ENCODE measurements around the gene DNAJC6.

DNAJC6 gene

DNA sequence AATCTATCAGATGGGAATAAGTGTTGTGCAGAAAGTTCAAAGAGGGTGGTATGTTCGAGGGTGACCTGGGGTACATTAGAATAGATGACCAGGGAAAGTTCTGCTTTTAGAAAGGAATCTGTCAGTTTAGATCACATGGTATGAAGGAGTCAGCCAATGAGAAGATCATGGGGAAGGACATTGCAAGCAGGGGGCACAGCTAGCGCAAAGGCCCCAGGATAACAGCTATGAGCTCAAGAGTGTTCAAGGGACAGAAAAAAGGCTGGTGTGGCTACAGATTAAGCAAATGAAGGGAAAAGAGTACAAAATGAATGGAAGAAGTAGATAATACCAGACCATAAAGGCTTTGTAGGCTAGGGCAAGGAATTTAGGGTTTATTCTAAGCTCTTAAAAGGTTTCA is 119.7 kb downstream of the DNAJC6 start:
- Histone ChIP-seq H3K36me3 (ENCODE audit: control insufficient read depth, insufficient read depth, low read length) (no peaks in the 10 kb centered on the region), H3K9me3 (ENCODE audit: control insufficient read depth, insufficient read depth, low read length) (no peaks in the 10 kb centered on the region), H3K4me3 (ENCODE audit: low read depth, low read length) (no peak overlapping the region), H3K9ac (ENCODE audit: low read depth, low read length) (no peak overlapping the region), H3K4me1 (ENCODE audit: control insufficient read depth, insufficient read depth, low read length) (peaks cover 28% of the 10 kb centered on the region), H3K27me3 (ENCODE audit: control insufficient read depth, insufficient read depth, low read length) (no peaks in the 10 kb centered on the region)

DNA sequence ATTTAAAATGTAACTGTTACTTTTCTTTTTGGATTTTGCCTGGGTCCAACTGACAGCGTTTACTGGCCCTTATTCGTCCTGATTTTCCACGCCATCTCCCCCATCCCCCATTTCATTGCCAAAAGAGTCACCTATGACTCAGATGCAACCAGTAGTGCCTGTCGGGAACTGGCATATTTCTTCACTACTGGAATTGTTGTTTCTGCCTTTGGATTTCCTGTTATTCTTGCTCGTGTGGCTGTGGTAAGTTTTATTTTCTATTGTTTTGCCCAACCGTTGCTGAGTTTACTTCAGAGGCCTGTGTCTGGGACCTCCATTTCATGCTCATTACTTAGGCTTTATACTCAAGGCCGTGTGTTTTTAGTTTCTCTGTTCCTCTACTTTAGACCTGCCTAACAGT is 120.5 kb downstream of the DNAJC6 start:
- Histone ChIP-seq H3K27me3 (ENCODE audit: control insufficient read depth, insufficient read depth, low read length) (no peaks in the 10 kb centered on the region), H3K36me3 (ENCODE audit: control insufficient read depth, insufficient read depth, low read length) (no peaks in the 10 kb centered on the region), H3K9ac (ENCODE audit: low read depth, low read length) (no peak overlapping the region), H3K9me3 (ENCODE audit: control insufficient read depth, insufficient read depth, low read length) (no peaks in the 10 kb centered on the region), H3K4me3 (ENCODE audit: low read depth, low read length) (no peak overlapping the region), H3K4me1 (ENCODE audit: control insufficient read depth, insufficient read depth, low read length) (peaks cover 28% of the 10 kb centered on the region)

DNA sequence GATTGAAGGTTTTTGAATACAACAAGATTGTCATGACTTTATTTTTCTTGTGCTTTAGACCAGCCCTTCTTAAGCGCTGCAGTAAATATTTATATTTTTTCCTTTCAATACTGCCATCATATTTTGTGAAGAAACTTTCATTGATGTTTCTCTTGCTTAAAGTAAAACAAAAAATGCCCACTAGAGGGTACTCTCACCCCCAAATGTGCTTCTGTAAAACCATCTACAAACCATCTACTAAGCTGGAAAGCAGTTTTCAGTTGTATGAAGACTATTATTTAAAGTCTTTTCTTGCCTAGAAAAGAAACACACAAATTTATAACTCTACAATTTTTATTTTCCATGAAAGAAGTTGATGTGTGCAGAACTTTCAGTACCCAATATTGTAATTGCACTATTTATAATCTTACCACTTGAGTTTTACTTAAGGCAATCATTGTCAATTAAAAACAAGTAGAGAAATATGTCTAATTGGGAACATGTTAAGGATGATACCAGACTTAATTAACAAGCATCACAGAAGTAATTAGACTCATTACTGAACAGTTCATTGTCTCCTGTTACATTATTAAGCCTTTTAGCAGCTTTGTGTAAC is 121.9 kb downstream of the DNAJC6 start:
- H3K9ac ChIP-seq (ENCODE audit: low read depth, low read length): no peak overlapping the region
- H3K27me3 ChIP-seq (ENCODE audit: control insufficient read depth, insufficient read depth, low read length): no peaks in the 10 kb centered on the region
- H3K4me1 ChIP-seq (ENCODE audit: control insufficient read depth, insufficient read depth, low read length): peaks cover 18% of the 10 kb centered on the region
- H3K4me3 ChIP-seq (ENCODE audit: low read depth, low read length): no peak overlapping the region
- no peaks in the 10 kb centered on the region for H3K36me3 ChIP-seq (ENCODE audit: control insufficient read depth, insufficient read depth, low read length)
- no peaks in the 10 kb centered on the region for H3K9me3 ChIP-seq (ENCODE audit: control insufficient read depth, insufficient read depth, low read length)

DNA sequence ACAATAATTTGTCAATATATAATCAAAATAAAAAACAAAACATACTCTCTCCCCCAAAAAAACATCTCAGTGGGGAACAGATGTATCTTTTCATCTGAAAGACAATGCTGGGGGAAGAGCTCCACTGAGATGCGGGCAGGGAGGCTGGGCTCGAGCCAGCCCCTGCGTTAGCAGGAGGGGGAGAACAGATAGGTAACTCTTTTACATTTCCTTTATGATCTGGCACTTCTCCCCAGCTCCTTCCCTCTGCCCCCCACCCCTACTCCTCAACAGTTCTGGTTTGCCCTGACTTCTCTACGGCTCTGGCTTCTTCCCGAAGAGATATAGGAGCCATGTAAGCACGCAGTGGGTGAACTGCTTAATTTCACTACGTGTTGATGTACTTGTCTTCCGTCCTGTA is 123.6 kb downstream of the DNAJC6 start:
- Histone ChIP-seq H3K4me1 (ENCODE audit: control insufficient read depth, insufficient read depth, low read length) (peaks cover 15% of the 10 kb centered on the region), H3K27me3 (ENCODE audit: control insufficient read depth, insufficient read depth, low read length) (no peaks in the 10 kb centered on the region), H3K36me3 (ENCODE audit: control insufficient read depth, insufficient read depth, low read length) (no peaks in the 10 kb centered on the region), H3K9me3 (ENCODE audit: control insufficient read depth, insufficient read depth, low read length) (no peaks in the 10 kb centered on the region), H3K4me3 (ENCODE audit: low read depth, low read length) (no peak overlapping the region), H3K9ac (ENCODE audit: low read depth, low read length) (no peak overlapping the region)

DNA sequence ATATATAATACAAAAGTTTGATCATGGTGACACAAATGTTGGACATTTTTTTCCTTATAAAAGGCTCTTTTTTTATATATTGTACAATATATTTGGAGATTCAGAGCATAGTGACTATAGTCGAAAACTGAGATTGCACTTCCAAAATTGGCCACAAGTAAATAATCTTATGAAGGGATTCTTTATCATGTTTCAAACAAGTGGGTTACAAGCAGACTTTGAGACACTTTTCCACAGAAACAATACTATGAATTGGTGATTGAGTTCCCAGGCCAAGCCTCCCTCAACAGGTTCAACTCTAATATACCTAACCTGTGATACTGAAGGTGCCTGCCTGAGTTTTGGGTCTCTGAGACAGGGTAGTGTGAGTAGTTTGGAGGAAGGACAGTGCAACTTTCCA is 124.9 kb downstream of the DNAJC6 start:
- Histone ChIP-seq H3K4me3 (ENCODE audit: low read depth, low read length) (no peak overlapping the region), H3K27me3 (ENCODE audit: control insufficient read depth, insufficient read depth, low read length) (no peaks in the 10 kb centered on the region), H3K36me3 (ENCODE audit: control insufficient read depth, insufficient read depth, low read length) (no peaks in the 10 kb centered on the region), H3K9ac (ENCODE audit: low read depth, low read length) (no peak overlapping the region), H3K9me3 (ENCODE audit: control insufficient read depth, insufficient read depth, low read length) (no peaks in the 10 kb centered on the region), H3K4me1 (ENCODE audit: control insufficient read depth, insufficient read depth, low read length) (peaks cover 15% of the 10 kb centered on the region)

DNA sequence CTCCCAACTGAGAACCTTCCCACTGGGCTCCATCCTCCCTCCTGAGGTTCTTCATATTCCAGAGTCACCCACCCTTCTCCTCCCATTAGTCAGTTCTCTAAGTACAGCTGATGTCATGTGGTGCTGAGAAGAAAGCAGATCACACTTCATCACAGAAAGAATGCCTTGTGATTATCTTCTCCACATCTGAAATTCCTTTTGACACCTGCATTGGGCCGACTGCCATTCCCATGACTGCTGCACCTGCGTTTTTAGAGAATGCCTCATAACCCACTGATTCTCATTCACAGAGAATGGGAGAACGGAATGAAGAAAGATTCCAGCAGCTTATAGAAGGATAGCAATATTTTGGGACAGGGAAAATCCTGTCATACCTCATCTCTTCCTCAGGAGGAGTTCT is 125.4 kb downstream of the DNAJC6 start:
- Histone ChIP-seq H3K9me3 (ENCODE audit: control insufficient read depth, insufficient read depth, low read length) (no peaks in the 10 kb centered on the region), H3K27me3 (ENCODE audit: control insufficient read depth, insufficient read depth, low read length) (no peaks in the 10 kb centered on the region), H3K4me1 (ENCODE audit: control insufficient read depth, insufficient read depth, low read length) (peaks cover 15% of the 10 kb centered on the region), H3K4me3 (ENCODE audit: low read depth, low read length) (no peak overlapping the region), H3K9ac (ENCODE audit: low read depth, low read length) (no peak overlapping the region), H3K36me3 (ENCODE audit: control insufficient read depth, insufficient read depth, low read length) (no peaks in the 10 kb centered on the region)

DNA sequence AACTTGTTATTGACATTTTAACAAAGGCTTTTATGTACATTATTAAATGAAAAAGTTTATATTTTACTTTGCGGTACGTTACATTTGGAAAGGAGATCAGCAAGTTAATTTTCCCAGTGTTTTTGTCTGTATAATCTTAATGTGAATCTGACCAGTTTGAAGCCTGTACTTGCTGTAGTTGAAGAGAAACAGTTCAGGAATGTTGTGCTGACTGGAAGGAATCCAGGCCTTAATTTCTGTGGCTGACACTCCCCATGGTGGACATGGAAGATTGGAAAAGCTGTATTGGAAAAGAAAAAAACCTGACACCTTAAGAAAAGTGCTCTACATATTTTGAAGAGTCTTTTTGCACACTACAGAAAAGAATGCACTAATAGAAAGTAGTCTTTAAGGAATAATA is 126.6 kb downstream of the DNAJC6 start:
- H3K27me3 ChIP-seq (ENCODE audit: control insufficient read depth, insufficient read depth, low read length): no peaks in the 10 kb centered on the region
- no peak overlapping the region for H3K9ac ChIP-seq (ENCODE audit: low read depth, low read length)
- H3K4me3 ChIP-seq (ENCODE audit: low read depth, low read length): no peak overlapping the region
- H3K36me3 ChIP-seq (ENCODE audit: control insufficient read depth, insufficient read depth, low read length): no peaks in the 10 kb centered on the region
- H3K9me3 ChIP-seq (ENCODE audit: control insufficient read depth, insufficient read depth, low read length): no peaks in the 10 kb centered on the region
- peaks cover 15% of the 10 kb centered on the region for H3K4me1 ChIP-seq (ENCODE audit: control insufficient read depth, insufficient read depth, low read length)

DNA sequence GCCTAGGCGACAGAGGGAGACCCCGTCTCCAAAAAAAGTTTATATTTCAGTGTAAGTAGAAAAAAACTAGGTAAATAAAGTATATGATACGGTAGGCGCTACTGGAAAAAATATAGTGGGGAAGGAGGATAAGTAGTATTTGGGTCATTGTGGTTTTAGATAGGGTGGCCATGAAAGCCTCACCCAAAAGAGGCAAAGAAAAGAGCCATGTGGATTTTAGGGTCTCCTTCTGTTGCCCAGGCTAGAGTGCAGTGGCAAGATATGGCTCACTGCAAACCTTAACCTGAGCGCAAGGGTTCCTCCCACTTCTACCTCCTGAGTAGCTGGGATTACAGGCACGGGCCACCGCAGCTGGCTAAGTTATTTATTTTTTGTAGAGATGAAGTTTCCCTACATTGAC is 128.3 kb downstream of the DNAJC6 start:
- H3K9ac ChIP-seq (ENCODE audit: low read depth, low read length): no peak overlapping the region
- no peak overlapping the region for H3K4me3 ChIP-seq (ENCODE audit: low read depth, low read length)
- H3K9me3 ChIP-seq (ENCODE audit: control insufficient read depth, insufficient read depth, low read length): no peaks in the 10 kb centered on the region
- no peaks in the 10 kb centered on the region for H3K36me3 ChIP-seq (ENCODE audit: control insufficient read depth, insufficient read depth, low read length)
- H3K4me1 ChIP-seq (ENCODE audit: control insufficient read depth, insufficient read depth, low read length): peaks cover 4% of the 10 kb centered on the region
- H3K27me3 ChIP-seq (ENCODE audit: control insufficient read depth, insufficient read depth, low read length): no peaks in the 10 kb centered on the region

DNA sequence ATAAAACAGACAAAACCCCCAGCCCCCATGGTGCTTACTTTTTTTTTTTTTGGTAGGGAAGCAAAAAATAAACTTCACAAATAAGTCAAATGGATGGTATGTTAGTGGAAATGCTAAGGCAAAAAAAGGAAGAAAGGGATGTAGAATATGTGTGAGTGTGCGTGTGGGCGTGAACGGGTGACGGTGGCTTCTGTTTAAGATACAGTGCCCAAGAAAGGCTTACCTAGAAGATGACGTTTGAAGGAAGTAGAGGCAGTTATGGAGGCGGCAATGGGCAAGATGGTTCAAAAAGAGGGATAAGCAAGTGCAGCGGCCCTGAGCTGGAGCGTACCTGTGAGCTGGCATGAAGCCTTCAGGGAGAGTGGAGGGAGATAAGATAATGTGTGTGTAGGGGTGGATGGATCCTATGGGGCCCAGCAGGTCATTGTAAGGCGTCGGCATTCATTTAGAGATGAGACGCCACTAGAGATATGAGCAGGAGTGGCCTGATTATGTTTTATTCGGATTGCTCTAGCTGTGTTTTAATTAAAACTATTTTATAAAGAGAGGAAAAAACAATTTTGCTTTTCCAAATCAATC is 131.1 kb downstream of the DNAJC6 start:
- no peaks in the 10 kb centered on the region for H3K9me3 ChIP-seq (ENCODE audit: control insufficient read depth, insufficient read depth, low read length)
- H3K4me3 ChIP-seq (ENCODE audit: low read depth, low read length): no peak overlapping the region
- peaks cover 8% of the 10 kb centered on the region for H3K4me1 ChIP-seq (ENCODE audit: control insufficient read depth, insufficient read depth, low read length)
- no peak overlapping the region for H3K9ac ChIP-seq (ENCODE audit: low read depth, low read length)
- no peaks in the 10 kb centered on the region for H3K27me3 ChIP-seq (ENCODE audit: control insufficient read depth, insufficient read depth, low read length)
- H3K36me3 ChIP-seq (ENCODE audit: control insufficient read depth, insufficient read depth, low read length): no peaks in the 10 kb centered on the region

DNA sequence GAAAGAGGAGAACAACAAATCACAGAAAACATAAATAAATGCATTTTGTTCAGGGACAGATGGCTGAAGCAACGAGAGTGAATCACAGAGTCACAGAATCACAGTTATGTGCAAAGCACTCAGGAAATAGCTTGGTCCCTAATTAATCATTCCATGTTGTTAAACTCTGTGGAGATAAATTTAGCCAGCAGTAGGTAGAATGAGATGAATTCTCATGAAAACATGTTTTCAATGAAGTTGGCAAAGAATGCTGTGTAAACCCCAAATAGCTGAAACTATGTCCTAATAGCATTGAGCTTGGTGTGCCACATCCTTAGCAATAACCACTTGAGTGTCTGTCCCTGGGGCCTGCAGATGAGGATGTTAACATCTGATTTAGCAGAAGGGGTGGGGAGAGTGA is 131.6 kb downstream of the DNAJC6 start:
- no peaks in the 10 kb centered on the region for H3K9me3 ChIP-seq (ENCODE audit: control insufficient read depth, insufficient read depth, low read length)
- H3K4me1 ChIP-seq (ENCODE audit: control insufficient read depth, insufficient read depth, low read length): peaks cover 9% of the 10 kb centered on the region
- H3K36me3 ChIP-seq (ENCODE audit: control insufficient read depth, insufficient read depth, low read length): no peaks in the 10 kb centered on the region
- H3K9ac ChIP-seq (ENCODE audit: low read depth, low read length): no peak overlapping the region
- H3K27me3 ChIP-seq (ENCODE audit: control insufficient read depth, insufficient read depth, low read length): no peaks in the 10 kb centered on the region
- no peak overlapping the region for H3K4me3 ChIP-seq (ENCODE audit: low read depth, low read length)

DNA sequence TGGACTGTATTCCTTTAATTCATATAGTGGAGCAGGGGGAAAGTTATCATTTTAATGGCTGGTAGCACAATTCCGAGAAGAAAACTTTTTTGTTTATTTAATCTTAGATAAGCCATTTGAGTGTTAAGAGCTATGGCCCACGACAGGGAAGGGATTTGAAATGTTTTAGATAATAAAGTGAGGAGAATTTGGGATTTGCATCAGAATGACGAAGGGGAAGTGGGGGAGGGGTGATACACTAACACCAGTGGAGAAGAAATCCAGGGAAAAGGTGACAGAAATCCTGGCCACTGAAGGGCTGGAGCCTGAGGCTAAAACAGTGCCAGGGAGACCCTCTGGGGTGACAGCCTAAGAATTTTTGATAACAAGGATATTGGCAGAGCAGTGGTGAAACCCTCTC is 132.1 kb downstream of the DNAJC6 start:
- H3K36me3 ChIP-seq (ENCODE audit: control insufficient read depth, insufficient read depth, low read length): no peaks in the 10 kb centered on the region
- H3K4me3 ChIP-seq (ENCODE audit: low read depth, low read length): no peak overlapping the region
- H3K9ac ChIP-seq (ENCODE audit: low read depth, low read length): no peak overlapping the region
- H3K9me3 ChIP-seq (ENCODE audit: control insufficient read depth, insufficient read depth, low read length): no peaks in the 10 kb centered on the region
- H3K27me3 ChIP-seq (ENCODE audit: control insufficient read depth, insufficient read depth, low read length): no peaks in the 10 kb centered on the region
- H3K4me1 ChIP-seq (ENCODE audit: control insufficient read depth, insufficient read depth, low read length): peaks cover 9% of the 10 kb centered on the region

DNA sequence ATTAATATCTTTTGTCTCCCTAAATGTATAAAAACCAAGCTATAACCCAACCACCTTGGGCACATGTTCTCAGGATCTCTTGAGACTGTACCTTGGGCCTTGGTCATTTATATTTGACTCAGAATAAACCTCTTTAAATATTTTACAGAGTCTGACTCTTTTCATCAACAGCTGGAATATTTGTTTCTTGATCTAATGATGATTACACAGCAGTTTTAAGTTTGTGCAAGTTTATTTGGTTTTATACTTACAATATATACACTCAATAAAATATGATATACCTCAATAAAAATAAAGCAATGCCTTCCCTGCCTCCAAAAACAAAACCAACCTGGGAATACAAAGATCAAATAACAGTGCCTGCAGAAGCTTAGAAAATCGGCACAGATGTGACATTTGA is 133.1 kb downstream of the DNAJC6 start:
- H3K27me3 ChIP-seq (ENCODE audit: control insufficient read depth, insufficient read depth, low read length): no peaks in the 10 kb centered on the region
- H3K4me3 ChIP-seq (ENCODE audit: low read depth, low read length): no peak overlapping the region
- H3K9me3 ChIP-seq (ENCODE audit: control insufficient read depth, insufficient read depth, low read length): no peaks in the 10 kb centered on the region
- H3K4me1 ChIP-seq (ENCODE audit: control insufficient read depth, insufficient read depth, low read length): peaks cover 9% of the 10 kb centered on the region
- H3K36me3 ChIP-seq (ENCODE audit: control insufficient read depth, insufficient read depth, low read length): no peaks in the 10 kb centered on the region
- H3K9ac ChIP-seq (ENCODE audit: low read depth, low read length): no peak overlapping the region
